B cell (primary cell): ENCODE measurements around the gene NR6A1. TPM values are rescaled to one million over a fixed set of nuclear protein-coding genes. Genes with fewer than 3 reads are reported as not detected.

Experiments
- ATAC-seq: fragments of 200-7000 bp; cut with Tn5 transposase; one replicate; pipeline ENCODE4 v1.10.0; 2021; ENCODE audit warnings: low read depth, mild to moderate bottlenecking, moderate number of reproducible peaks, moderate library complexity
- CTCF ChIA-PET: fragments of 350-600 bp; sonication (Branson Sonifier 250); formaldehyde crosslinking; loops from one replicate; lab custom pipeline; 2021; ENCODE audit warnings: antibody characterized with exemption, inconsistent platforms; lab: Charles Lee
- POLR2A ChIA-PET: fragments of 350-600 bp; sonication (Branson Sonifier 250); formaldehyde crosslinking; loops from one replicate; lab custom pipeline; 2021; ENCODE audit warnings: antibody characterized with exemption; lab: Charles Lee
- DNase-seq: peaks from one replicate; pipeline ENCODE4 v3.0.0; 2013
- H2AFZ ChIP-seq: 2 replicates; pipeline ENCODE4 v1.6.1; 2012; ENCODE audit warnings: mild to moderate bottlenecking, low read depth, low read length; ENCODE audit not compliant: insufficient read depth, poor library complexity, severe bottlenecking
- H3K27ac ChIP-seq, 2 donors: 1 replicate in 1 of 2; 2 replicates in 1 of 2; pipeline ENCODE4 v1.5.1; 2012 to 2013; ENCODE audit warnings: low read length in 2 of 2, mild to moderate bottlenecking in 2 of 2, moderate library complexity in 1 of 2
- H3K27me3 ChIP-seq, 4 experiments: fragments of 200-600 bp in 1 of 4; sonication (generic) in 1 of 4; replicated peaks in 1 of 4; 1 replicate in 2 of 4; 2 replicates in 2 of 4; pipeline versions ENCODE4 v1.6.1 to v1.7.0; 2013 to 2016; ENCODE audit warnings: low read length in 3 of 4, mild to moderate bottlenecking in 2 of 4, mixed read lengths in 1 of 4, moderate library complexity in 1 of 4; ENCODE audit not compliant: insufficient read depth in 4 of 4, control insufficient read depth in 3 of 4; ENCODE audit errors: control extremely low read depth in 1 of 4
- H3K36me3 ChIP-seq, 2 experiments: replicated peaks in 1 of 2; 1 replicate in 1 of 2; 2 replicates in 1 of 2; pipeline versions ENCODE4 v1.6.1 to v1.7.1; 2013; ENCODE audit warnings: low read length in 1 of 2; ENCODE audit not compliant: insufficient read depth in 2 of 2, control insufficient read depth in 1 of 2; ENCODE audit errors: control extremely low read depth in 1 of 2, extremely low read depth in 1 of 2
- H3K4me1 ChIP-seq, 2 donors: fragments of 200-600 bp in 1 of 2; sonication (generic) in 1 of 2; 1 replicate in 1 of 2; 2 replicates in 1 of 2; pipeline versions ENCODE4 v1.5.1 to v1.6.1; 2013 to 2017; ENCODE audit warnings: low read length in 2 of 2; ENCODE audit not compliant: control insufficient read depth in 2 of 2, insufficient read depth in 2 of 2
- H3K4me2 ChIP-seq: replicated peaks from 2 replicates; pipeline ENCODE3; 2012; ENCODE audit warnings: mild to moderate bottlenecking, low read depth, low read length; ENCODE audit not compliant: poor library complexity, severe bottlenecking
- H3K4me3 ChIP-seq, 5 experiments: fragments of 200-600 bp in 1 of 5; sonication (generic) in 1 of 5; 1 replicate in 3 of 5; 2 replicates in 2 of 5; pipeline versions ENCODE4 v1.5.1 to v1.7.0; 2011 to 2016; ENCODE audit warnings: low read length in 4 of 5, mild to moderate bottlenecking in 4 of 5, low read depth in 2 of 5, control low read depth in 1 of 5, moderate library complexity in 1 of 5; ENCODE audit not compliant: insufficient read depth in 1 of 5; ENCODE audit errors: control extremely low read depth in 1 of 5, extremely low read depth in 1 of 5
- H3K79me2 ChIP-seq: fragments of 200-600 bp; sonication (generic); one replicate; pipeline ENCODE4 v1.6.0; 2016; ENCODE audit warnings: low read length; ENCODE audit not compliant: control insufficient read depth, insufficient read depth
- H3K9ac ChIP-seq: fragments of 200-600 bp; sonication (generic); 2 replicates; pipeline ENCODE4 v1.6.1; 2017; ENCODE audit warnings: mild to moderate bottlenecking, low read length, moderate library complexity
- H3K9me3 ChIP-seq, 3 donors: one replicate each; pipeline versions ENCODE4 v1.6.1 to v1.7.1; 2013; ENCODE audit warnings: low read length in 2 of 3; ENCODE audit not compliant: control insufficient read depth in 2 of 3, insufficient read depth in 1 of 3; ENCODE audit errors: control extremely low read depth in 1 of 3
- H4K20me1 ChIP-seq: 2 replicates; pipeline ENCODE4 v1.6.0; 2012; ENCODE audit warnings: mild to moderate bottlenecking, low read length; ENCODE audit not compliant: insufficient read depth, control insufficient read depth, poor library complexity, severe bottlenecking
- H3K27ac Mint-ChIP-seq: one replicate; pipeline ENCODE4 v1.8.0; 2021; ENCODE audit warnings: mixed read lengths
- H3K27me3 Mint-ChIP-seq: one replicate; pipeline ENCODE4 v1.8.0; 2021; ENCODE audit warnings: mixed read lengths
- H3K4me1 Mint-ChIP-seq: one replicate; pipeline ENCODE4 v1.8.0; 2021; ENCODE audit warnings: mixed read lengths
- H3K4me3 Mint-ChIP-seq: one replicate; pipeline ENCODE4 v1.8.0; 2021; ENCODE audit warnings: mixed read lengths
- H3K9me3 Mint-ChIP-seq: one replicate; pipeline ENCODE4 v1.8.0; 2022; ENCODE audit warnings: mixed read lengths; ENCODE audit not compliant: insufficient read depth
- CTCF ChIP-seq: fragments of 200-600 bp; IDR thresholded peaks from one replicate; pipeline ENCODE4 v1.8.0; 2022; ENCODE audit warnings: antibody characterized with exemption, mild to moderate bottlenecking
- EZH2 ChIP-seq: IDR thresholded peaks from 2 replicates; pipeline ENCODE4 v1.6.1; 2012; ENCODE audit warnings: borderline replicate concordance, low read depth, mild to moderate bottlenecking, moderate library complexity, low read length; ENCODE audit not compliant: insufficient read depth, poor library complexity, severe bottlenecking
- WGBS: methylation state at CpG from one replicate; pipeline ENCODE4 v1.1.5; 2013; ENCODE audit warnings: missing lambda C conversion rate; ENCODE audit not compliant: insufficient coverage; 5-methylcytosine and 5-hydroxymethylcytosine counted together
- intact Hi-C: fragments of 100-400 bp; cut with micrococcal nuclease; formaldehyde crosslinking; loops from one replicate; pipeline ENCODE4 v1.10.0; 2022
- polyA plus RNA-seq: library from polyadenylated mRNA; depleted of rRNA; stranded (reverse); fragments of >200 nt; gene quantifications from 2 replicates; pipeline ENCODE4 v1.2.3, GENCODE V29; 2012
- total RNA-seq, 2 donors: library from RNA; stranded (reverse); fragments of 120-200 nt in 1 of 2; gene quantifications; 1 replicate in 1 of 2; 2 replicates in 1 of 2; pipeline versions ENCODE4 v1.2.3 to v1.2.4, GENCODE V29; 2013 to 2022

Gene NR6A1
- total and polyA plus RNA-seq, 2 donors (not counting 1 experiment from before 2014, with no cell fraction given) = 0.09 to 0.67 TPM

- Histone ChIP-seq H3K27me3 (peaks cover 0 to 3% (median 0%) of the 10 kb centered on the region in 4 experiments), H3K36me3 (no peaks in the 10 kb centered on the region), H3K9me3 (peaks cover 0 to 15% (median 0%) of the 10 kb centered on the region in 3 donors), H3K4me1 (peaks cover 39 to 46% of the 10 kb centered on the region in 2 donors), H3K9ac (peak overlapping the region; percentile 40), H3K4me3 (peak overlapping the region in 2 of 5 experiments; percentile 31 to 50), H3K27ac (peak overlapping the region; percentile 84 to 94), H3K79me2 (no peaks in the 10 kb centered on the region), H4K20me1 (no peaks in the 10 kb centered on the region), H3K4me2 (peak overlapping the region; percentile 63), H2AFZ (peak overlapping the region; percentile 67)
- ATAC-seq = peak; percentile 92
- TF ChIP-seq CTCF (no peak), EZH2 (no peak)
- 32% methylated on average over 10 of the region's 15 CpGs for WGBS
- Mint-ChIP-seq H3K9me3 (no peaks in the 10 kb centered on the region), H3K27ac (peak overlapping the region; percentile 96), H3K4me3 (peak overlapping the region; percentile 77), H3K4me1 (peaks cover 36% of the 10 kb centered on the region), H3K27me3 (no peaks in the 10 kb centered on the region)
- ChIA-PET CTCF (interaction anchor here (0.6 to 3.0 kb wide), 7 partner anchors 9 to 61 kb away, joined by 3 to 17 read pairs (median 8); partner anchors contain the start of genes ARPC5L, OLFML2A, RPL35 and WDR38), POLR2A (interaction anchor here (0.6 kb wide), 1 partner anchor 60 kb away, joined by 4 read pairs; no protein-coding TSS in a partner anchor)
- peak; percentile 86 for DNase-seq
- intact Hi-C loops = no loop called here
These were observed 29.5 kb upstream of the NR6A1 start for GRCh38 chr9:124800306-124801259.
